Astrocyte (in vitro differentiated cells and primary cell): Measurements from ENCODE around the gene PLCH2. TPM values are rescaled to one million over a fixed set of nuclear protein-coding genes. Genes with fewer than 3 reads are reported as not detected.

Experiments
- DNase-seq: peaks from one replicate; pipeline ENCODE4 v3.0.0-alpha.2; 2010; ENCODE audit warnings: low read depth
- FAIRE-seq: peaks from 2 replicates; lab custom pipeline; 2011; peaks lifted over from hg19 to GRCh38; lab: Jason Lieb, UNC
- H2AFZ ChIP-seq: 2 replicates; pipeline ENCODE4 v1.6.0; 2012; ENCODE audit warnings: low read depth, low read length, inconsistent platforms
- H3K27ac ChIP-seq: 2 replicates; pipeline ENCODE4 v1.5.1; 2011; ENCODE audit warnings: low read depth, low read length, inconsistent platforms
- H3K27me3 ChIP-seq: 2 replicates; pipeline ENCODE4 v1.6.0; 2011; ENCODE audit warnings: low read length, inconsistent platforms; ENCODE audit not compliant: insufficient read depth
- H3K36me3 ChIP-seq: 2 replicates; pipeline ENCODE4 v1.5.1; 2011; ENCODE audit warnings: low read length, inconsistent platforms; ENCODE audit not compliant: insufficient read depth
- H3K4me1 ChIP-seq: 2 replicates; pipeline ENCODE4 v1.5.1; 2011; ENCODE audit warnings: low read length, inconsistent platforms; ENCODE audit not compliant: insufficient read depth
- H3K4me2 ChIP-seq: 2 replicates; pipeline ENCODE4 v1.6.0; 2012; ENCODE audit warnings: low read length, inconsistent platforms
- H3K4me3 ChIP-seq: 2 replicates; pipeline ENCODE4 v1.5.1; 2011; ENCODE audit warnings: low read depth, mild to moderate bottlenecking, low read length, inconsistent platforms; ENCODE audit not compliant: insufficient read depth
- H3K79me2 ChIP-seq: 2 replicates; pipeline ENCODE4 v1.6.0; 2012; ENCODE audit warnings: mild to moderate bottlenecking, low read length, inconsistent platforms; ENCODE audit not compliant: insufficient read depth
- H3K9ac ChIP-seq: 2 replicates; pipeline ENCODE4 v1.6.0; 2012; ENCODE audit warnings: mild to moderate bottlenecking, low read length, inconsistent platforms
- H3K9me3 ChIP-seq: 2 replicates; pipeline ENCODE4 v1.5.1; 2012; ENCODE audit warnings: low read depth, mild to moderate bottlenecking, low read length, inconsistent platforms; ENCODE audit not compliant: insufficient read depth
- H4K20me1 ChIP-seq: 2 replicates; pipeline ENCODE4 v1.6.0; 2012; ENCODE audit warnings: low read length, inconsistent platforms; ENCODE audit not compliant: insufficient read depth
- H3K27ac Mint-ChIP-seq: one replicate; pipeline ENCODE4 v1.8.0; 2021; ENCODE audit warnings: mild to moderate bottlenecking, mixed read lengths; ENCODE audit not compliant: unreplicated experiment
- H3K27me3 Mint-ChIP-seq: one replicate; pipeline ENCODE4 v1.8.0; 2021; ENCODE audit warnings: low read depth, mixed read lengths; ENCODE audit not compliant: unreplicated experiment
- H3K36me3 Mint-ChIP-seq: one replicate; pipeline ENCODE4 v1.8.0; 2021; ENCODE audit warnings: low read depth, mixed read lengths; ENCODE audit not compliant: unreplicated experiment
- H3K4me1 Mint-ChIP-seq: one replicate; pipeline ENCODE4 v1.8.0; 2021; ENCODE audit warnings: low read depth, mixed read lengths; ENCODE audit not compliant: unreplicated experiment
- H3K4me3 Mint-ChIP-seq: one replicate; pipeline ENCODE4 v1.8.0; 2021; ENCODE audit warnings: mild to moderate bottlenecking, moderate library complexity, mixed read lengths; ENCODE audit not compliant: unreplicated experiment
- H3K9me3 Mint-ChIP-seq: one replicate; pipeline ENCODE4 v1.8.0; 2021; ENCODE audit warnings: mild to moderate bottlenecking, mixed read lengths; ENCODE audit not compliant: unreplicated experiment
- CTCF ChIP-seq: IDR thresholded peaks from 2 replicates; pipeline ENCODE4 v1.5.1; 2011; ENCODE audit warnings: low read depth, mild to moderate bottlenecking, inconsistent platforms, low read length, moderate library complexity; ENCODE audit not compliant: insufficient read depth
- EZH2 ChIP-seq: IDR thresholded peaks from 2 replicates; pipeline ENCODE4 v1.6.1; 2012; ENCODE audit warnings: mild to moderate bottlenecking, low read length, inconsistent platforms; ENCODE audit not compliant: insufficient read depth
- total RNA-seq: library from RNA; stranded (reverse); gene quantifications from 2 replicates; pipeline ENCODE4 v1.2.1, GENCODE V29; 2021

Gene PLCH2
- total RNA-seq, 1 donor from 2014 or later: 2.0 TPM

DNA sequence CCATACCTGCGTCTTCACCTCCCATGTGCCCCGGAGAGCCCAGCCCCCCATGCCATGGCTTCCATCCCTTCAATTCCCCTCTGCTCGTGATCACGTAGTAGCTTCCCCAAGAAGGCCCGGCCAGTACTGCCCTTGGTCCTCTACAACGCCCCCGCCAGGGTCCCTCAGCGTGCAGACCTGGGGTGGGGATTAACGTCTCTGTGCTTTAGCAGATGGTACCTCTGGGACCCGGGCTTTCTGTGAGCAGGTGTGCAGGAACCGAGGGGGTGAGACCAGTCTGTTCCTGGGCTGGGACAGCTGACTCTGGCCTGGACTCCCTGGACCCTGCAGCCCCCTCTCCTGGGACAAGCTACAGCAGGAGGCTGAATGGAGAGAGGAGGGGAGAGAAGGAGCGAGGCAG, 1.2 kb downstream of the PLCH2 start:
- Histone ChIP-seq H3K9ac (no peak overlapping the region), H2AFZ (no peak overlapping the region), H4K20me1 (no peaks in the 10 kb centered on the region), H3K9me3 (no peaks in the 10 kb centered on the region), H3K27ac (no peak overlapping the region), H3K36me3 (no peaks in the 10 kb centered on the region), H3K27me3 (no peaks in the 10 kb centered on the region), H3K79me2 (no peaks in the 10 kb centered on the region), H3K4me3 (no peak overlapping the region), H3K4me2 (no peak overlapping the region), H3K4me1 (no peaks in the 10 kb centered on the region)
- Mint-ChIP-seq H3K27ac (no peak overlapping the region), H3K4me1 (no peaks in the 10 kb centered on the region), H3K36me3 (no peaks in the 10 kb centered on the region), H3K27me3 (peaks cover 3% of the 10 kb centered on the region), H3K9me3 (no peaks in the 10 kb centered on the region), H3K4me3 (no peak overlapping the region)
- no peak for FAIRE-seq
- TF ChIP-seq CTCF (no peak), EZH2 (no peak)
- DNase-seq: no peak

DNA sequence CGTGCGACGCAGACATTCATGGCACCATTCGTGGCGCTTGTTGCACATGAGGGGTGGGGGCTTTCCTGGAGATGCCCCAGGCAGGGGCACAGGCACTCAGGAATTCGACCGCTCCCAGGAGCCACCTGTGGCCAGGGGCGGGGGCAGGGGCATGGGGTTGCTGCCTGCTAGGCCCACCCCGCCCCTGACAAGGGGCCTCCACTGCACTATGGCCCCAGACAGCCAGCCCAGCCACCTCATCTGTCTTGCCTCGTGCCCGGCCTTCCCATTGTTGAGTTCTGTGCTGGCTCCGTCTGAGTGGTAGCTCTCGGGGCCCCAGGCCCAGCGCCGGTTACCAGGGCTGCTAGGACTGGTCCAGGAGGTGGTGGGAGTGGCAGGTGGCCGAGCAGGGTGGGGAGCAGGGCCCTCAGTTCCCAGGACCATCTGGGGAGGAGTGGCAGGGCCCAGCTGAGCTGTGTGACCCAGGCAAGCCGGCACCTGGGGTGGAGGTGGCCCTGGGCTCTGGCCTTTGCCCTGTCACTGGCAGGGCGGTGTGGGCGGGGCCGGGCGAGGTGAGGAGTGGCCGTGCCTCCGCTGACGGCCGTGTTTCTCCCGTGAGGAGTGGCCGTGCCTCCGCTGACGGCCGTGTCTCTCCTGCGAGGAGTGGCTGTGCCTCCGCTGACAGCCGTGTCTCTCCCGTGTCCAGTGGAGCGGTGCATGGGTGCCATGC, 1.9 kb downstream of the PLCH2 start:
- Histone ChIP-seq H3K4me1 (no peaks in the 10 kb centered on the region), H3K4me2 (no peak overlapping the region), H4K20me1 (no peaks in the 10 kb centered on the region), H3K27ac (no peak overlapping the region), H2AFZ (no peak overlapping the region), H3K36me3 (no peaks in the 10 kb centered on the region), H3K9me3 (no peaks in the 10 kb centered on the region), H3K27me3 (no peaks in the 10 kb centered on the region), H3K79me2 (no peaks in the 10 kb centered on the region), H3K4me3 (no peak overlapping the region), H3K9ac (no peak overlapping the region)
- Mint-ChIP-seq H3K36me3 (no peaks in the 10 kb centered on the region), H3K4me1 (no peaks in the 10 kb centered on the region), H3K27ac (no peak overlapping the region), H3K27me3 (peaks cover 3% of the 10 kb centered on the region), H3K9me3 (no peaks in the 10 kb centered on the region), H3K4me3 (no peak overlapping the region)
- FAIRE-seq (no peak), DNase-seq (no peak)
- TF ChIP-seq EZH2 (no peak), CTCF (no peak)

- DNase-seq (no peak), FAIRE-seq (no peak)
- Mint-ChIP-seq H3K27ac (no peak overlapping the region), H3K4me1 (no peaks in the 10 kb centered on the region), H3K27me3 (peaks cover 6% of the 10 kb centered on the region), H3K9me3 (no peaks in the 10 kb centered on the region), H3K4me3 (no peak overlapping the region), H3K36me3 (no peaks in the 10 kb centered on the region)
- TF ChIP-seq EZH2 (no peak), CTCF (no peak)
- Histone ChIP-seq H3K4me3 (no peak overlapping the region), H2AFZ (no peak overlapping the region), H3K4me2 (no peak overlapping the region), H3K27ac (no peak overlapping the region), H3K79me2 (no peaks in the 10 kb centered on the region), H3K27me3 (no peaks in the 10 kb centered on the region), H3K36me3 (no peaks in the 10 kb centered on the region), H4K20me1 (no peaks in the 10 kb centered on the region), H3K9ac (no peak overlapping the region), H3K4me1 (no peaks in the 10 kb centered on the region), H3K9me3 (no peaks in the 10 kb centered on the region)
These were observed 3.1 kb downstream of the PLCH2 start for GRCh38 chr1:2479186-2479585.
